Left renal cortex interstitium (tissue), 4 donors: ENCODE results near the gene NABP2. TPM values are rescaled to one million over a fixed set of nuclear protein-coding genes. Genes with fewer than 3 reads are reported as not detected.

Experiments used
- DNase-seq, 4 donors: peaks; one replicate each; pipeline ENCODE4 v3.0.0-alpha.2; 2013; ENCODE audit warnings: low read depth in 4 of 4, low spot score in 2 of 4, missing footprints in 1 of 4
- polyA plus RNA-seq, 4 donors: library from polyadenylated mRNA; unstranded; fragments of 120-200 nt; gene quantifications; one replicate each; pipeline ENCODE4 v1.2.1, GENCODE V29; 2013; ENCODE audit not compliant: insufficient read length in 4 of 4

NABP2 gene
- polyA plus RNA-seq, 4 donors = 28.6 to 32.9 (median 30.8) TPM

DNA sequence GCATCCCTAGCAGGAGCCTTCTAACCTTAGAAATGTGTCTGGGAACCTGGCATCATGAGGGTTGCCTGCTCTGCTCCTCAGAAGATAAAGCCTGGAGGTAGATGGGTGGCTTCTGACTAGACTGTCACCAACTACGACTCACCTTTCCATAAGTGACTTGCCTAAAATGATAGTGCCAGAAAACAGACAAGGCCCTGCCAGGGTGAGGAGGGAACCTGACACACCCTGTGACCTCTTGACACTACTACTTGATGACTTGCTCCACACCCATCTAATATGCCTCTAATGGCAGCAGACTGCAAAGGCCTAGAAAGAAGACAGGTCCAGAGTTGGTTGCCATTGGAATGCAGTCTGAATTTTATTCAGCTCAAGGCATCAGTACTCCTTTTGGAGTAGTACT lies 11.8 kb upstream of the NABP2 start:
- DNase-seq = no peak

DNA sequence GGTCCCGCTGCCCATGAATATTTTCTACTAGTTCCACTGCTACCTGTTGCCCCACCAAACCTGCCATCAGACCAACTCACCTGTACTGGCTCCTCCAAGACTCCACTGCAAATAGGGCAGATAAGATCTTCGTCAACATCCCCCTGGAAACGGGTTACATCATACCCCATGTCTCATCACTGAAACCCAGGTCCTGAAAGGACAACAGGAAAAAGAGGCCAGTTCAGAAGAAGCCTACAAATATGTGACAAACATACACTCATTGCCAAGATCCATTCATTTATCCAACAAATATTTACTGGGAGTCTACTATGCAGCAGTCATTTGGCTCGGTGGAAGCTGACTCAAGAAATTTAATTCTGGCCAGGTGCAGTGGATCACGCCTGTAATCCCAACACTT lies 10.3 kb upstream of the NABP2 start:
- DNase-seq = no peak

DNA sequence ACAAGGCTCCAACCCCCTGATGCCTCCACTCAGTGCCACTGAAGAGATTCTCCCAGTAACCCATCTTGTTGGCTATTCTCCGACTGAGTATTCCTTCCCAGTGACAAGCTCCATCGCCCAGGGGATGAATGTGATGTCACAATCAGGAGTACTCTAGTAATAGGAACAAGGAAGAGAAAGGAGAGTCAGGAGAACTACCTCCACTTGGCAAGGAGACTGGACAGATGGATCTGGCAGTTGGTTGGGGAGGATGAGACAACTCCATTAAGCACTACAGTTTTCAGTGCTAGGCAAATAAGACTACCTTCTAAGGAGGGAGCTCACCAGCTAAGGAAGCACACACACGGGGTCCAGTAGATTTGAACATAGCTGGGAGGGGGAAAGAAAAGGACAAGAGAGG lies 7.7 kb upstream of the NABP2 start:
- no peak for DNase-seq

- DNase-seq = no peak
Measured at GRCh38 chr12:56219840-56220239, 4.3 kb upstream of the NABP2 start.

DNA sequence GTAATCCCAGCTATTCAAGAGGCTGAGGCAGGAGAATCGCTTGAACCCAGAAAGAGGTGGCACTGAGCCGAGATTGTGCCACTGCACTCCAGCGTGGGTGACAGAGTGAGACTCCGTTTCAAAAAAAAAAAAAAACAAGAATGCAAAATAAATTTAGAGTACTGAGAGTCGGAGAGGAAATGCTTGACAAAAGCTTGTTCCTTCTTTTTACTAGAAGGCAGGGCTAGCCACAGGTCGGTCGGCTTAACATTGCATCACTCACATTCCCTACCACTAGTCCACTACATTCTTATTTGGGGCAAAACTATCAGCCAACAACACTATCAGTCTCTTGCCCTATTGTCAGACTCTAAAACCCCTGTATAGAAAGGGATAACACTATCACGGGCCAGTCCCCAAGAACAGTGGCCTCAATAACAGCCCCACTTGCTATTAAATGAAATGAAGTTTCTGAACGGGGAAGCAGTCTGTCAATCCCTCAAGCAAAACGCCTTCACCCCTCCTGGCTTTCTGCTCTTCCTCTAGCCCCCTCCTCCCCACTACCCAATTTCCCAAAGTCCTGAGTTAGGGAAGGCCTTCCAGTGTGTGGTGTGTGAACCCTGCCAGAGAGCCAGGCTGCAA lies 3.4 kb upstream of the NABP2 start:
- DNase-seq = peak in 1 of 4 donors; percentile 58

DNA sequence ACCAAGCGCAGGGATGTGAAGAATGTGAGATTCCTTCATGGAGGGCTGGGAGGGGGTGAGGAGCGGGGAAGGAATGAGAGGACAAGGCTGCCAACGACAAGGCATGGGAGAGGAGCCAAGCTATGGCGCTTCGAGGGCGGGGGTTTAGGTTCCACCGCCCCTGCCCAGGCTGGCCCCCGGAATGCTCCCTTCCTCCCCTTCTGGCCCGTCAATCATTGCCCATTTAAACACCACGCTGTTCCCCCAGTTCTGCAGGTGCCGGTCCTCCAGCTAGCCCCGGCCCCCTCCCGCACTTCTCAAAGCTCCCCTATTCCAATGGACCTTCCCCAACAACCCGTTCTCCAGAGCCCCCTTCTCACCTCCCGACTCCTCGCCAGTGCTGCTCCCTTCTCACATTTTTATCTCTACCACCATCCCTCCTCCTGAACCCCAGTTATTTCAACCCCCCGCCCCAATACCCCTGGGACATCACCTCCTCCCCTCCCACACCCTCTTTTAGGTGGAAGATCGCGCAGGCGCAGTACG lies 2.8 kb upstream of the NABP2 start:
- DNase-seq = peak in 3 of 4 donors; percentile 42 to 61 (median 52)

- DNase-seq = peak; percentile 91 to 97 (median 94)
Measured at GRCh38 chr12:56221757-56222530, 2.2 kb upstream of the NABP2 start, which contains the start of gene RNF41. Gene RNF41, minus strand, starts transcription at chr12:56221922. Its CDS starts 7,875 bp downstream, at chr12:56214047.

DNA sequence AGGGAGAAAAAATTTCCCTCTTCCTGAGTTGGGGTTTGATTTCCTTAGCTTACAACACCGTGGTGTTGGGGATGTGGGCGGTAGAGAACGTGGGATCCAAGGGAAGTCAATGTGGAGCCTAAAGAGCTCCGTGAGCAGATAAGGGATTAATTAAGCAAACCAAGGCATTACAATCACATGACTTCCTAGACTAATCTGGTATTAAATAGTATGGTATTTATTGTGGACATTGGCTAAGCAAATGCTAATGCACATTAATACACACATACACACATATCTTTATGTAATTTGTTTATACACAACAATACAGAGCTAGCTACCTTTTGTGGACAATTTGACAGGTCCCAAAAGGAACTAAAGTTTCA lies 1.6 kb upstream of the NABP2 start:
- DNase-seq = no peak

DNA sequence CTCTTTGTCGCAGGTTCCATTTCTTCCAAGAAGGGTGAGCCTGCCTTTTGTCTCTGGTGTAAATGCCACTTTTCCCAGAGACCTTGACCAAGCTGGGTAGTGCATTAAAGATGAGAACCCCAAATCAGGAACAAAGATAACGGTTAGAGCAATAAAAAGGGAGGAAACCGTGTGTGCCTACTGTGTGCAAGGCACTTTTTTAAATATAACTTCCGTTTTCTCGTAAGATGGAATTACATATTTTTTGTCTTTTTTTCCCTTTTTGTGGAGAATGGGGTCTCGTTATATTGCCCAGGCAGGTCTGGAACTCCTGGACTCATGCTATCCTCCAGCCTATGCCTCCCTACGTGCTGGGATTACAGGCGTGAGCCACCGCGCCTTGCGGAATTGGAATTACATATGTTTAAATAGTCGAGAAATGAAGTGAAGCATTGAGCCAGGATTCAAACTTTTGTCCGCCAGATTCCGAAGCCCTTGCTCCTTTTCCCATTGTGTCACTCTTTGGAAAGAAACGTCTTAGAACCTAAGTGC lies 506 bp upstream of the NABP2 start:
- DNase-seq = no peak

- no peak for DNase-seq
Measured at GRCh38 chr12:56224954-56225353, 812 bp downstream of the NABP2 start.

DNA sequence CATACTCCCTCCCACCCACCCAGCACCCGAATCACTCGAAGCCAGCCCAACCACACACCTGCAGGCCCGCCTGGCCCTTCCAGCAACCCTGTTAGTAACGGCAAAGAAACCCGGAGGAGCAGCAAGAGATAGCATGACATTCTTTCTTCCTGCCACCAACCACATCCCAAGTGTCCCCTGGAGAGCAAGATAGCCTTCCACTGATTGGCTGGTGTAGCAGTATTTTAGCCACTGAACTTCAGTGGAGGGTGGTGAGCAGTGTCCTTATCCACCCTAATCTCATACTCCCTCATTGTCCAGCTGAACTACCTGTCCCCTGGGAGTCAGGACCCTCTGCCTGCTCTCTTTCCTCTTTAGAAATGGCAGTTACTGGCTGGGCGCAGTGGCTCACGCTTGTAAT lies 4.9 kb downstream of the NABP2 start:
- no peak for DNase-seq

GRCh38 chr12:56229916-56230431 lies 5.8 kb downstream of the NABP2 start, which contains the start of gene SLC39A5:
Gene SLC39A5, plus strand, starts transcription at chr12:56230051. Its CDS starts 1,224 bp downstream, at chr12:56231275.
- DNase-seq = no peak

DNA sequence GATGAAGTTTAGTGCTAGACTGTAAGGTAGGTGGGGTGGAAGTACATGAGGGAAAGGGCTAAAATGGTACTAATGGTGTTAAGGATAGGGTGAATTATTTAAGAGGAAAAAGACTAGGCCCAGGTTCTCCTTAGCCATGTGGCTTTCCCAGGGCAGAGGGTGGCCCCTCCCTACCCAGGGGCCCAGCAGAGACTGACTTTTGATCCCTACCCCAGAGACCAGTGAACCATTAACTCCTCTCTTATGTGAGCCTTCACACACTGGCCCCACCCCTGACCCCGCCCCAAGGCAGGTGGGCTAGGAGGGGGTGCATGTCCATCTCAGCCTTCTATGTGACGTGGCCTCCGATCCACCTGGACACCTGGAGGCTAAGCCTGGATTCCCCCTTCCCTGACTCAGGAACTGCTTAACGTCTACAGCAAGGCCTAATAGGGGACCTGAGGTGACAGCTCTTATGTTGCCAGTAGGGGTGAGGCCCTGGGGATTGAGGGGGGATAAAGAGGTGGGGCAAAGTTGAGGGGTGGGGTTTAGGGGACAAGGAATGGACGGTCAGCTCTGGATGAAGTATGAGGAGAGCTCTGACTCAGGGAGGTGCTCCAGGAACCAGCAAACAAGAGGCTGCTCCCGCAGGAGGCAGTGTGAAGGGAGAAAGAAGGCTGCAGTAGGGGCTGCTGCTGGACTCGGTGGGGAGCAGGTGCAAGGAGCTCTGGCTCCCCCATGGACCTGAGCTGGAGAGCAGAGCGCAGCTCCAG lies 6.5 kb downstream of the NABP2 start:
- DNase-seq = no peak

DNA sequence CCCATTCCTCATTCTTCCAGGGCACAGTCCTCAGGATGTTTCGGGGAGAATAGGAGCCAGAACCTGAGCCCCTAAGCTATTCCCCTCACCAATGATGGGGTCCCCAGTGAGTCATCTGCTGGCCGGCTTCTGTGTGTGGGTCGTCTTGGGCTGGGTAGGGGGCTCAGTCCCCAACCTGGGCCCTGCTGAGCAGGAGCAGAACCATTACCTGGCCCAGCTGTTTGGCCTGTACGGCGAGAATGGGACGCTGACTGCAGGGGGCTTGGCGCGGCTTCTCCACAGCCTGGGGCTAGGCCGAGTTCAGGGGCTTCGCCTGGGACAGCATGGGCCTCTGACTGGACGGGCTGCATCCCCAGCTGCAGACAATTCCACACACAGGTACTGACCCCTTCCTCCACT lies 7.0 kb downstream of the NABP2 start:
- no peak for DNase-seq

DNA sequence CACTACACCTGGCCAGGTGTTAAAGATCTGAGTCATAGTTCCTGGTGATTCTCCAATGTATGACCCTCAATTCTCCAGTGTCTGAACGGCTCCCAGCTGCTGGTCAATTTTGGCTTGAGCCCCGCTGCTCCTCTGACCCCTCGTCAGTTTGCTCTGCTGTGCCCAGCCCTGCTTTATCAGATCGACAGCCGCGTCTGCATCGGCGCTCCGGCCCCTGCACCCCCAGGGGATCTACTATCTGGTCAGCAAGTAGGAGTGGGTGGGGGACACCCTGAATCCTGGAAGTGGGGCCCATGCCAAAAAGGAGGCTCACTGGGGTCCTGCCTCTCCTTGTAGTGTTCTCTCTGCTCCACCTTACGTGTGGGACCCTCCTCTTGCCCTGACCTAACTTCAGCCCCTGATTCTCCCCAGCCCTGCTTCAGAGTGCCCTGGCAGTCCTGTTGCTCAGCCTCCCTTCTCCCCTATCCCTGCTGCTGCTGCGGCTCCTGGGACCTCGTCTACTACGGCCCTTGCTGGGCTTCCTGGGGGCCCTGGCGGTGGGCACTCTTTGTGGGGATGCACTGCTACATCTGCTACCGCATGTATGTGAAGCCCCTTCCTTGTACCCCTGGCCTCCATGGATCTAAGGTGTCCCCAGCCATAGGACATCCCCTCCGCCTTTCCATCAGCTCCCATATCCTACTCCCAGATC lies 10.7 kb downstream of the NABP2 start:
- DNase-seq = no peak

GRCh38 chr12:56236091-56236490 lies 11.9 kb downstream of the NABP2 start:
- DNase-seq = no peak

- DNase-seq = no peak
Measured at GRCh38 chr12:56236985-56237384, 12.8 kb downstream of the NABP2 start.

- DNase-seq = no peak
Measured at GRCh38 chr12:56237552-56237951, 13.4 kb downstream of the NABP2 start.

- DNase-seq = no peak
Measured at GRCh38 chr12:56241424-56242303, 17.5 kb downstream of the NABP2 start.
